DOHH2 (cell line): ENCODE data around the gene FARS2.
A peak's percentile ranks its signal among the peaks of the same experiment; 100 is the strongest.

Experiments
- EZH2phosphoT487 ChIP-seq: fragments of 200-600 bp; sonication (generic); IDR thresholded peaks from 2 replicates; pipeline ENCODE4 v1.6.1; 2017; ENCODE audit warnings: borderline replicate concordance, mild to moderate bottlenecking, antibody characterized with exemption, low read length, moderate library complexity, mixed read lengths
- TF ChIP-seq, protein P1 (sequence below): fragments of 200-600 bp; sonication (generic); IDR thresholded peaks from one replicate; pipeline ENCODE4 v1.5.1; 2014; ENCODE audit warnings: antibody characterized with exemption, mild to moderate bottlenecking, low read depth, low read length; ENCODE audit not compliant: poor library complexity, severe bottlenecking

DNA sequence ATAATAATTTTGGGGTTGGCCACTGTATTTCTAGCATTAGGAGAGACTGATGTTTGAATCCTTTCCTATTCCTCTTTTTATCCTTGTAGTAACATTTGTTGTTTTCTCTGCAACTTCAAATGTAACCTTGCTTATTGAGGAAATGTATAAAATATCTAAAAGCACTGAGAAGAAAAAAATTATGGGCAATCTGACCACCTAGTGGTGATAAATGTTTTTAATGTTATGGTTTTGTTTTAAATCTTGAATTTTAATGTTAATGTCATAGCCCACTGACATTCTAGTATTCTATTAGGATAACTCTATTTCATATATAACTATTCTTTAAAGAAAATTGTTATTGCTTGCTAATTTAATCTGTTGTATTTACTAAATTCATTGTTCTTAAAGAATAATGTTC is 134.4 kb downstream of the FARS2 start:
- TF ChIP-seq, protein P1, sequence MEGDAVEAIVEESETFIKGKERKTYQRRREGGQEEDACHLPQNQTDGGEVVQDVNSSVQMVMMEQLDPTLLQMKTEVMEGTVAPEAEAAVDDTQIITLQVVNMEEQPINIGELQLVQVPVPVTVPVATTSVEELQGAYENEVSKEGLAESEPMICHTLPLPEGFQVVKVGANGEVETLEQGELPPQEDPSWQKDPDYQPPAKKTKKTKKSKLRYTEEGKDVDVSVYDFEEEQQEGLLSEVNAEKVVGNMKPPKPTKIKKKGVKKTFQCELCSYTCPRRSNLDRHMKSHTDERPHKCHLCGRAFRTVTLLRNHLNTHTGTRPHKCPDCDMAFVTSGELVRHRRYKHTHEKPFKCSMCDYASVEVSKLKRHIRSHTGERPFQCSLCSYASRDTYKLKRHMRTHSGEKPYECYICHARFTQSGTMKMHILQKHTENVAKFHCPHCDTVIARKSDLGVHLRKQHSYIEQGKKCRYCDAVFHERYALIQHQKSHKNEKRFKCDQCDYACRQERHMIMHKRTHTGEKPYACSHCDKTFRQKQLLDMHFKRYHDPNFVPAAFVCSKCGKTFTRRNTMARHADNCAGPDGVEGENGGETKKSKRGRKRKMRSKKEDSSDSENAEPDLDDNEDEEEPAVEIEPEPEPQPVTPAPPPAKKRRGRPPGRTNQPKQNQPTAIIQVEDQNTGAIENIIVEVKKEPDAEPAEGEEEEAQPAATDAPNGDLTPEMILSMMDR: peak; percentile 18
- no peak for TF ChIP-seq EZH2phosphoT487
